Measurements from ENCODE around the gene ACTR6.

- TF ChIP-seq CTCF (conservative IDR thresholded peaks at IDR 0.05) = no peak
- no peak for TF ChIP-seq EZH2 (IDR thresholded peaks at IDR 0.05; ENCODE audit: low read depth)
These were observed 47.5 kb upstream of the ACTR6 start for GRCh38 chr12:100153131-100153530.
